Measurements from ENCODE around the gene RNF151.

- TF ChIP-seq POLR2A (IDR thresholded peaks at IDR 0.05; ENCODE audit: low read depth): no peak
- TF ChIP-seq CTCF (IDR thresholded peaks at IDR 0.05): no peak
- TF ChIP-seq POLR2AphosphoS5 (IDR thresholded peaks at IDR 0.05): no peak
- TF ChIP-seq EP300 (IDR thresholded peaks at IDR 0.05): no peak
These were observed 29.6 kb upstream of the RNF151 start for GRCh38 chr16:1936945-1937479.
